GM23338 (cell line): ENCODE measurements around the gene CERS1.

Source experiments
- CTCF ChIP-seq, 2 experiments: fragments of 200-600 bp in 1 of 2; sonication (generic) in 1 of 2; conservative IDR thresholded peaks; 2 replicates each; pipeline versions ENCODE4 v1.5.1 to v1.6.1; 2016 to 2017; ENCODE audit warnings: antibody characterized with exemption in 2 of 2, low read depth in 2 of 2, mild to moderate bottlenecking in 2 of 2, moderate library complexity in 1 of 2
- REST ChIP-seq: IDR thresholded peaks from one replicate; pipeline ENCODE4 v1.6.1; 2018; ENCODE audit warnings: antibody characterized with exemption; ENCODE audit not compliant: unreplicated experiment

- TF ChIP-seq REST (no peak), CTCF (conservative IDR thresholded peaks at IDR 0.05; ENCODE audit: low read depth in 2 of 2) (no peak)
These were observed 17.0 kb upstream of the CERS1 start for GRCh38 chr19:18912933-18913332.
